Ovary (tissue), 9 donors: ENCODE results near the gene R3HCC1L. TPM values are rescaled to one million over a fixed set of nuclear protein-coding genes. Genes with fewer than 3 reads are reported as not detected.
"Not testable (repeated sequence)": the region's sequence is repeated elsewhere in the genome, so short reads cannot be mapped to it uniquely, and the experiment has no call there.

Source experiments
- DNase-seq, 5 donors: peaks; one replicate each; pipeline ENCODE4 v3.0.0-alpha.2; 2019 to 2020
- H3K27ac ChIP-seq, 2 donors: fragments of 200-600 bp; one replicate each; pipeline versions ENCODE4 v1.5.1 to v1.8.0; 2019 to 2022
- H3K27me3 ChIP-seq: fragments of 200-600 bp; one replicate; pipeline ENCODE4 v1.8.0; 2022
- H3K36me3 ChIP-seq: fragments of 200-600 bp; sonication (generic); one replicate; pipeline ENCODE4 v1.5.1; 2019
- H3K4me1 ChIP-seq: one replicate; pipeline ENCODE4 v1.8.1; 2013; ENCODE audit warnings: mild to moderate bottlenecking, moderate library complexity; ENCODE audit not compliant: insufficient read depth
- H3K4me3 ChIP-seq: fragments of 200-600 bp; sonication (generic); one replicate; pipeline ENCODE4 v1.5.1; 2017
- H3K9me3 ChIP-seq, 2 donors: fragments of 200-600 bp in 1 of 2; sonication (generic) in 1 of 2; one replicate each; pipeline versions ENCODE4 v1.5.1 to v1.8.1; 2013 to 2019; ENCODE audit warnings: mild to moderate bottlenecking in 1 of 2, moderate library complexity in 1 of 2
- CTCF ChIP-seq, 3 donors: fragments of 450-650 bp in 2 of 3; fragments of 200-600 bp in 1 of 3; IDR thresholded peaks; one replicate each; pipeline versions ENCODE4 v1.5.1 to v1.8.0; 2016 to 2022; ENCODE audit warnings: antibody characterized with exemption in 3 of 3, mild to moderate bottlenecking in 1 of 3
- EP300 ChIP-seq: sonication (generic); formaldehyde crosslinking; IDR thresholded peaks from one replicate; pipeline ENCODE4 v1.6.1; 2017; ENCODE audit warnings: antibody characterized with exemption
- POLR2A ChIP-seq: fragments of 450-650 bp; IDR thresholded peaks from one replicate; pipeline ENCODE4 v1.6.1; 2017; ENCODE audit warnings: antibody characterized with exemption, mild to moderate bottlenecking, moderate library complexity
- WGBS, 3 donors: extraction: QIAGEN DNeasy Blood & Tissue Kit in 1 of 3; methylation state at CpG; one replicate each; pipeline versions ENCODE4 v1.1.5 to v1.1.7; 2013 to 2017; 5-methylcytosine and 5-hydroxymethylcytosine counted together
- intact Hi-C, 4 donors: fragments of 100-400 bp; cut with DNase I; formaldehyde crosslinking; loops; one replicate each; pipeline versions ENCODE4 v1.11.0 to v1.15.1; 2022 to 2023
- polyA plus RNA-seq, 2 donors: library from polyadenylated mRNA; stranded (reverse); fragments of 200-250 nt in 1 of 2; fragments of 350-450 nt in 1 of 2; fragmentation: Illumina TruSeq in 1 of 2; extraction: RNeasy Lipid Tissue Mini Kit (QIAGEN cat#74804) in 1 of 2; gene quantifications; one replicate each; pipeline ENCODE4 v1.2.3, GENCODE V29; 2013 to 2014
- total RNA-seq, 7 donors: library from RNA; depleted of rRNA in 2 of 7; stranded (reverse); fragments of >200 nt in 2 of 7; fragmentation: NEBNext Ultra II Directional in 3 of 7; extraction: Animal tissue kit (Norgen Biotek cat#: 25700) in 3 of 7; gene quantifications; one replicate each; pipeline versions ENCODE4 v1.1.0 to v1.2.4, GENCODE V29; 2016 to 2023
- donor health status: DM: no; HTN: no; CAD: no; lungs with moderate emphysema.
- donor health status: DM: no; HTN: no; CAD: no.
- donor health status: Bipolar disorder and iron deficiency.
- donor health status: DM: yes; HTN: yes; CAD: no.
- donor health status: DM: no; HTN: no; CAD: no.
- donor health status: DM: yes; HTN: yes; CAD: no.

Gene R3HCC1L
- total and polyA plus RNA-seq, 9 donors = 7.4 to 10.8 (median 9.1) TPM

DNA sequence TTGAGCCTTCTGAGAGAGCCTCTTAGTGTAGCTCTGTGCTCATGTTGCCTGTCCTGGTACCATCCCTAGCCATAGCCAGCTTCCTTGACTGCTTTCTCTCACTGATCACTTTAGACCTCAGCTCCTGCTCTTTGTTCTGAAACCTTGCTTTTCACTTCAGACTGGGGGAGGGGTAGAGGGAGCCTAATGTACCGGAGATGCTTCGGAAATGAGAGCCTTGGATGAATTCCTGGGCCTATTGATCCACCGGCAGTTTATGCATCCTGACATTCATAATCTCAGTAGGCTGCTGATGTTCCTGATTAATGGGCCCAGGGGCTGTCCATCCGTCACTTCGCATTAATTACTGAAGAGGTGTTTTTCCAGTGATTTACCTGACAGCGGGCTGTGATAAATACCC lies 38.8 kb downstream of the R3HCC1L start:
- no peak overlapping the region for H3K27ac ChIP-seq
- intact Hi-C loops = loop anchor here in 1 of 4 donors (5.0 kb wide), 1 partner anchor 139 kb away; no protein-coding TSS in a partner anchor
- no peak for TF ChIP-seq CTCF (IDR thresholded peaks at IDR 0.05)
- no peak for TF ChIP-seq POLR2A
- no peak for TF ChIP-seq EP300

GRCh38 chr10:98182351-98182915 lies 48.0 kb downstream of the R3HCC1L start:
- H3K9me3 ChIP-seq, H3K27me3 ChIP-seq, H3K4me1 ChIP-seq, H3K27ac ChIP-seq, intact Hi-C loops, H3K4me3 ChIP-seq, H3K36me3 ChIP-seq, DNase-seq: not testable (repeated sequence)
- WGBS, 3 donors = 96 to 98% (median 97%) methylated on average over 14 of the region's 14 CpGs

More for the DNA sequence above, 38.8 kb downstream of the R3HCC1L start:
- Histone ChIP-seq H3K36me3 (no peaks in the 10 kb centered on the region), H3K27me3 (no peaks in the 10 kb centered on the region), H3K9me3 (no peaks in the 10 kb centered on the region), H3K4me3 (no peak overlapping the region), H3K4me1 (peaks cover 1% of the 10 kb centered on the region)
- WGBS, 3 donors = 92 to 97% (median 96%) methylated on average over 6 of the region's 6 CpGs
- DNase-seq = no peak

GRCh38 chr10:98186681-98187080 lies 52.2 kb downstream of the R3HCC1L start:
- H3K27ac ChIP-seq = no peak overlapping the region
- TF ChIP-seq CTCF (IDR thresholded peaks at IDR 0.05) = no peak
- intact Hi-C loops = no loop called here
- no peaks in the 10 kb centered on the region for H3K4me1 ChIP-seq
- no peak overlapping the region for H3K4me3 ChIP-seq
- 83 to 99% (median 94%) methylated on average over 1 of the region's 1 CpG for WGBS, 3 donors
- H3K36me3 ChIP-seq = no peaks in the 10 kb centered on the region
- no peaks in the 10 kb centered on the region for H3K27me3 ChIP-seq
- no peak for DNase-seq
- no peaks in the 10 kb centered on the region for H3K9me3 ChIP-seq

DNA sequence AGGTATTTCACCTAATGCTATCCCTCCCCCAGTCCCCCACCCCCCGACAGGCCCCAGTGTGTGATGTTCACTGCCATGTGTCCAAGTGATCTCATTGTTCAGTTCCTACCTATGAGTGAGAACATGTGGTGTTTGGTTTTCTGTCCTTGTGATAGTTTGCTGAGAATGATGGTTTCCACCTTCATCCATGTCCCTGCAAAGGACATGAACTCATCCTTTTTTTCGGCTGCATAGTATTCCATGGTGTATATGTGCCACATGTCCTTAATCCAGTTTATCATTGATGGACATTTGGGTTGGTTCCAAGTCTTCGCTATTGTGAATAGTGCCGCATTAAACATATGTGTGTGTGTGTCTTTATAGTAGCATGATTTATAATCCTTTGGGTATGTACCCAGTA lies 56.3 kb downstream of the R3HCC1L start:
- H3K27me3 ChIP-seq, H3K27ac ChIP-seq, intact Hi-C loops, H3K9me3 ChIP-seq, H3K36me3 ChIP-seq, H3K4me1 ChIP-seq, DNase-seq, H3K4me3 ChIP-seq: not testable (repeated sequence)
- WGBS, 3 donors = 94 to 98% (median 96%) methylated on average over 4 of the region's 4 CpGs

- no peak for DNase-seq
- Histone ChIP-seq H3K27me3 (no peaks in the 10 kb centered on the region), H3K4me1 (no peaks in the 10 kb centered on the region), H3K4me3 (no peak overlapping the region), H3K36me3 (no peaks in the 10 kb centered on the region), H3K9me3 (no peaks in the 10 kb centered on the region), H3K27ac (no peak overlapping the region)
- TF ChIP-seq POLR2A (no peak), EP300 (no peak)
- intact Hi-C loops = no loop called here
- whole genome bisulfite sequencing, 3 donors = 95 to 97% (median 96%) methylated on average over 2 of the region's 2 CpGs
Observed at GRCh38 chr10:98193037-98193436, 58.6 kb downstream of the R3HCC1L start.

DNA sequence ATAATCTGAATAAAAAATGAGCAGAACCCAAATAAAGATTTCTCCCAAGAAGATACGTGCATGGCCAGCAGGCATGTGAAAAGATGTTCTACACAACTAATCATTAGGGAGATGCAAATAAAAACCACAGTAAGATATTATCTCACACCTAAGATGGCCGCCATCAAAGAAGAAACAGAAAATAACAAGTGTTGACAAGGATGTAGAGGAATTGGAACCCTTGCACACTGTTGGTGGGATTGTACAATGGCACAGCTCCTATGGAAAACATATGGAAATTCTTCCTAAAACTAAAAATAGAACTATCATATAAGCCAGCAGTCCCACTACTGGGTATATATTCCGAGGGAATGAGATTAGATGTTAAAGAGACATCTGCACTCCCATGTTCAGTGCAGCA lies 60.2 kb downstream of the R3HCC1L start:
- no peaks in the 10 kb centered on the region for H3K27me3 ChIP-seq
- 92 to 94% (median 94%) methylated on average over 3 of the region's 3 CpGs for WGBS, 3 donors

More for the DNA sequence above, 60.2 kb downstream of the R3HCC1L start:
- DNase-seq = no peak
- H3K27ac ChIP-seq = no peak overlapping the region
- H3K4me3 ChIP-seq = no peak overlapping the region
- intact Hi-C loops = no loop called here
- H3K9me3 ChIP-seq = no peaks in the 10 kb centered on the region
- no peaks in the 10 kb centered on the region for H3K36me3 ChIP-seq
- TF ChIP-seq POLR2A (no peak), EP300 (no peak)
- no peaks in the 10 kb centered on the region for H3K4me1 ChIP-seq
